ENCODE data around the gene NDUFV1.
"Not testable (repeated sequence)": the region's sequence is repeated elsewhere in the genome, so short reads cannot be mapped to it uniquely, and the experiment has no call there.

DNA sequence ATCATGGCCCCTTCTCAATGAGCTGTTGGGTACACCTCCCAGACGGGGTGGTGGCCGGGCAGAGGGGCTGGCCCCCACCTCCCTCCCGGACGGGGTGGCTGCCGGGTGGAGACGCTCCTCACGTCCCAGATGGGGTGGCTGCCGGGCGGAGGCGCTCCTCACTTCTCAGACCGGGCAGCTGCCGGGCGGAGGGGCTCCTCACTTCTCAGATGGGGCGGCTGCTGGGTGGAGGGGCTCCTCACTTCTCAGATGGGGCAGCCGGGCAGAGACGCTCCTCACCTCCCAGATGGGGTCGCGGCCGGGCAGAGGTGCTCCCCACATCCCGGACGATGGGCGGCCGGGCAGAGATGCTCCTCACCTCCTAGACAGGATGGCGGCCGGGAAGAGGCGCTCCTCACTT is 8.8 kb upstream of the NDUFV1 start:
- TF ChIP-seq, protein P1, sequence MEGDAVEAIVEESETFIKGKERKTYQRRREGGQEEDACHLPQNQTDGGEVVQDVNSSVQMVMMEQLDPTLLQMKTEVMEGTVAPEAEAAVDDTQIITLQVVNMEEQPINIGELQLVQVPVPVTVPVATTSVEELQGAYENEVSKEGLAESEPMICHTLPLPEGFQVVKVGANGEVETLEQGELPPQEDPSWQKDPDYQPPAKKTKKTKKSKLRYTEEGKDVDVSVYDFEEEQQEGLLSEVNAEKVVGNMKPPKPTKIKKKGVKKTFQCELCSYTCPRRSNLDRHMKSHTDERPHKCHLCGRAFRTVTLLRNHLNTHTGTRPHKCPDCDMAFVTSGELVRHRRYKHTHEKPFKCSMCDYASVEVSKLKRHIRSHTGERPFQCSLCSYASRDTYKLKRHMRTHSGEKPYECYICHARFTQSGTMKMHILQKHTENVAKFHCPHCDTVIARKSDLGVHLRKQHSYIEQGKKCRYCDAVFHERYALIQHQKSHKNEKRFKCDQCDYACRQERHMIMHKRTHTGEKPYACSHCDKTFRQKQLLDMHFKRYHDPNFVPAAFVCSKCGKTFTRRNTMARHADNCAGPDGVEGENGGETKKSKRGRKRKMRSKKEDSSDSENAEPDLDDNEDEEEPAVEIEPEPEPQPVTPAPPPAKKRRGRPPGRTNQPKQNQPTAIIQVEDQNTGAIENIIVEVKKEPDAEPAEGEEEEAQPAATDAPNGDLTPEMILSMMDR (IDR thresholded peaks at IDR 0.05 in 4 of 5, conservative IDR thresholded peaks at IDR 0.05 in 1 of 5) = not testable (repeated sequence)
- not testable (repeated sequence) for TF ChIP-seq POLR2A (IDR thresholded peaks at IDR 0.05)
